GM18499 (cell line): ENCODE results near the gene RBAK.
"Not testable (repeated sequence)": the region's sequence is repeated elsewhere in the genome, so short reads cannot be mapped to it uniquely, and the experiment has no call there.

Experiments used
- ATAC-seq: cut with Tn5 transposase; IDR thresholded peaks from one replicate; pipeline ENCODE4 v1.9.1; 2021; ENCODE audit warnings: moderate number of reproducible peaks; ENCODE audit not compliant: insufficient read depth, unreplicated experiment

The RBAK gene

GRCh38 chr7:5047127-5047526, 1.5 kb downstream of the RBAK start:
- ATAC-seq = not testable (repeated sequence)

GRCh38 chr7:5050676-5051075, 5.0 kb downstream of the RBAK start:
- no peak for ATAC-seq

GRCh38 chr7:5051731-5052130, 6.1 kb downstream of the RBAK start:
- ATAC-seq = not testable (repeated sequence)

- no peak for ATAC-seq
Measured at GRCh38 chr7:5053175-5053574, 7.5 kb downstream of the RBAK start.

- ATAC-seq = no peak
Measured at GRCh38 chr7:5063698-5064097, 18.0 kb downstream of the RBAK start.

GRCh38 chr7:5064391-5065106, 18.9 kb downstream of the RBAK start:
- no peak for ATAC-seq

- no peak for ATAC-seq
Measured at GRCh38 chr7:5065107-5065407, 19.4 kb downstream of the RBAK start.

- no peak for ATAC-seq
Measured at GRCh38 chr7:5068521-5068920, 22.9 kb downstream of the RBAK start.

GRCh38 chr7:5070206-5070605, 24.5 kb downstream of the RBAK start:
- ATAC-seq = no peak

GRCh38 chr7:5075187-5075586, 29.5 kb downstream of the RBAK start:
- ATAC-seq = not testable (repeated sequence)

GRCh38 chr7:5077740-5078139, 32.1 kb downstream of the RBAK start:
- no peak for ATAC-seq

GRCh38 chr7:5082806-5083205, 37.1 kb downstream of the RBAK start:
- no peak for ATAC-seq

GRCh38 chr7:5083311-5083711, 37.7 kb downstream of the RBAK start:
- no peak for ATAC-seq

GRCh38 chr7:5086256-5086655, 40.6 kb downstream of the RBAK start:
- ATAC-seq = no peak

- not testable (repeated sequence) for ATAC-seq
Measured at GRCh38 chr7:5088228-5088833, 42.7 kb downstream of the RBAK start.

- ATAC-seq = no peak
Measured at GRCh38 chr7:5088906-5089305, 43.2 kb downstream of the RBAK start.

- ATAC-seq = no peak
Measured at GRCh38 chr7:5093948-5094347, 48.3 kb downstream of the RBAK start.

GRCh38 chr7:5094641-5095040, 49.0 kb downstream of the RBAK start:
- ATAC-seq = no peak

GRCh38 chr7:5116359-5116758, 70.7 kb downstream of the RBAK start:
- no peak for ATAC-seq

- no peak for ATAC-seq
Measured at GRCh38 chr7:5117095-5117970, 71.7 kb downstream of the RBAK start.
